ENCODE results near the gene SSRP1.
"Not testable (repeated sequence)": the region's sequence is repeated elsewhere in the genome, so short reads cannot be mapped to it uniquely, and the experiment has no call there.

The SSRP1 gene

DNA sequence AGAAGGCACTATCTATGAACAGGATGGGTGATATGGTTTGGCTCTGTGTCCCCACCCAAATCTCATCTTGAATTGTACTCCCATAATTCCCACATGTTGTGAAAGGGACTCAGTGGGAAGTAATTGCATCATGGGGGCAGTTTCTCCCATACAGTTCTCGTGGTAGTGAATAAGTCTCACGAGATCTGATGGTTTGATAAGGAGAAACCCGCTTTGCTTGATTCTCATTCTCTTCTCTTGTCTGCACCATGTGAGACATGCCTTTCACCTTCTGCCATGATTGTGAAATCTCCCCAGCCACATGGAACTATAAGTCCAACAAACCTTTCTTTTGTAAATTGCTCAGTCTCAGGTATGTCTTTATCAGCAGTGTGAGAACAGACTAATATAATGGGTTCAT lies 39.5 kb downstream of the SSRP1 start:
- not testable (repeated sequence) for DNase-seq

DNA sequence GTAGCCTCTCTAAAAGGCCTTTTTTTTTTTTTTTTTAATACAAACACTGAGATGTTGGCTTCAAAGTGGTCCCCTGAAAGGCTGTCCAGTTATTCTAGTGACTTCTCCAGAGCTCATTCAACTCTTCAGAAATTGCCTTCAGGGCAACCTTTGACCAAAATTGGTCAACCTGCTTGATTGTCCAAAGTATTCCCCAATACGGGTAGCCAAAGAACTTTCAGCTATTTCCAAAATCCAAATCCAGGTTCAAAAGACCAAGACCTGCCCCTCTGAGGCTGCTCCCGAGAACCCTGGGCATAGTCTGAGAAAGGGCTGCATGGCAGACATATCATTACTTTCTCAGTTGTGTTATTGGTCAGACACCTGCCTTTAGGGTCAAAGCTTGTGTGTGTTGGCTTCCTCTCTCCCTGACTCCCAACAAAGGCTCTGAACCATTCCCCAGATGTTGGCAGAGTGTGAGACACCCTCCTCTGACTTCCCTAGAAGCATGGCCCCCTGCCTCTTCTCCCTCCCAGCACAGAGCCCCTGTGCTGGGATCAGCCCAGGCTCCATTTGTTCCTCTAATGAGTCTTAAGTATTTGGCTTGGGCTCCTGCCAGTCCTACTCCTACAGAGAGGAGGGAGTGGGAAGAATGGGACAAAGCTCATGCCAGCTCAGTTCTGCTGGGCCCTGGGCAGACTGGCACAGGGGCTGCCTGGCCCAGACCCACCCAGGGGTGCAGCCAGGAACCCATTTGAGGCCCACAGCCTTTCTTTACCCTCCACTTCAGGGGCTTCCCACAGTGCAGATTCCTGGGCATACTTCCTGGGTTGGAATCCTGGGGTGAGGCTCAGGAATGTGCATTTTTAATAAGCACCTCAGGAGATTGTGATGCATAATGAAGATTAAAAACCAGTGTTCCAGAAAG lies 41.2 kb downstream of the SSRP1 start:
- no peak for DNase-seq

- no peak for DNase-seq
Measured at GRCh38 chr11:57290288-57290687, 45.4 kb downstream of the SSRP1 start.

GRCh38 chr11:57288771-57289579 lies 46.7 kb downstream of the SSRP1 start:
- DNase-seq = no peak

GRCh38 chr11:57287884-57288283 lies 47.8 kb downstream of the SSRP1 start:
- no peak for DNase-seq

- DNase-seq = no peak
Measured at GRCh38 chr11:57283231-57283990, 52.3 kb downstream of the SSRP1 start.

DNA sequence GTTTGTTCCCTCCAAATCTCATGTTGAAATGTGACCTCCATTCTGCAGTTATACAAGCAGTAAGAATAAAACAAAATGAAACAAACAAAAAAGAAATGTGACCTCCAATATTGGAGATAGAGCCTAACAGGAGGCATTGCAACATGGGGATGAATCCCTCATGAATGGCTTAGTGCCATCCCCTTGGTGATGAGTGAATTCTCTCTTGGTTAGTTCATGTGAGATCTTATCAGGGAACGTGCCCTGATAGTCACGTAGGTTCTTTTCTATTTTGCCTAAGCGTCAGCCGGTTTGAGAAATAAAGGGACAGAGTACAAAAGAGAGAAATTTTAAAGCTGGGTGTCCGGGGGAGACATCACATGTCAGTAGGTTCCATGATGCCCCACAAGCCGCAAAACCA lies 54.1 kb downstream of the SSRP1 start:
- not testable (repeated sequence) for DNase-seq

GRCh38 chr11:57279116-57279515 lies 56.6 kb downstream of the SSRP1 start:
- DNase-seq = no peak

DNA sequence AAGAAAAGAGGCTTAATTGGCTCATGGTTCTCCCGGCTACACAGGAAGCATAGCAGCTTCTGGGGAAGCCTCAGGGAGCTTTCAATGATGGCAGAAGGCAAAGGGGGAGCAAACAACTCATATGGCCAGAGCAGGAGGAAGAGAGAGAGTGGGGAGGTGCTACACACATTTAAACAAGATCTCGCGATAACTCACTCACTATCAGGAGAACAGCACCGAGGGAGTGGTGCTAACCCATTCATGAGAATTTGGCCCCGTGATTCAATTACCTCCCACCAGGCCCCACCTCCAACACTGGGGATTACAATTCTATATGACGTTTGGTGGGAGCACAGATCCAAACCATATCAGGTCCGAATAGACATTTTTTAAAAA lies 57.0 kb downstream of the SSRP1 start:
- no peak for DNase-seq

- peak; percentile 10 for DNase-seq
Measured at GRCh38 chr11:57277845-57278720, 57.6 kb downstream of the SSRP1 start.

DNA sequence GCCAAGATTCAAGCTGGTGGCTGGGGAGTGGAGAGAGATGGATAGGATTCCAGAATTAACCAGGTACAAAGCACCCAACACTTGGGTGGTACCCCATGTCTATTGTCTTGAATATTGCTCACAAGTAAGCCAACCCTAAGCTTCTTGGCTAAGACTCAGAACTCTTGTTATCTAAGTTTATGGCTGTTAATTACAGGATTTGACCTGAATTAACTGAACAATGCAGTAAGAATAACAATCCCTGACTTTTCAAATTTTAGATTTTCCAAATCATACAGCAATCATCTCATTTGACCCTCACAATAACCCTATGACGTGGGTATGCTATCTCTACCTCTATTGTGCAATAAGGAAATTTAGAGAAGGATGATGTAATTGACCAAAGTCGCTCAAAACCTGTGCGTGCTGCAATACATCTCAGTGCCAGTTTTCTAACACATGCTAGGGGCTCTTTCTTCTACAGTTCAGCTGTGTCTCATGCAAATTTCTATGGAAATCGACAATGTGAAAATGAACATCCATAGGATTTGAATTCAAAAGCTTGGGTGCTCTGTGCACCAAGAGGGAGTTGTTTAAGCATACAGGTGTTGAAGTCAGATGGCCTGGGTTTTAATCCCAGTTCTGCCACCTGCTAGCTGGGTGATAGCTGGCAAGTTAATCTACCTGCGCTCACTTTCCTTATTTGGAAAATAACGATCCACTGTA lies 58.6 kb downstream of the SSRP1 start:
- DNase-seq = no peak

- no peak for DNase-seq
Measured at GRCh38 chr11:57276169-57276970, 59.3 kb downstream of the SSRP1 start.
